Karpas-422 (cell line): ENCODE data around the gene GCG. TPM values are rescaled to one million over a fixed set of nuclear protein-coding genes. Genes with fewer than 3 reads are reported as not detected.
A peak's percentile ranks its signal among the peaks of the same experiment; 100 is the strongest.

Experiments
- DNase-seq: peaks from one replicate; pipeline ENCODE4 v3.0.0-alpha.2; 2015
- H2AFZ ChIP-seq: fragments of 200-600 bp; sonication (generic); 2 replicates; pipeline ENCODE4 v1.6.1; 2014; ENCODE audit warnings: antibody characterized with exemption, low read length, mixed read lengths
- H3K27ac ChIP-seq: fragments of 200-600 bp; sonication (generic); 2 replicates; pipeline ENCODE4 v1.5.1; 2014; ENCODE audit warnings: mild to moderate bottlenecking, low read length, moderate library complexity
- H3K27me3 ChIP-seq: fragments of 200-600 bp; sonication (generic); 2 replicates; pipeline ENCODE4 v1.6.1; 2014; ENCODE audit warnings: low read length, mixed read lengths
- H3K36me3 ChIP-seq: fragments of 200-600 bp; sonication (generic); 2 replicates; pipeline ENCODE4 v1.6.1; 2014; ENCODE audit warnings: low read length, mixed read lengths; ENCODE audit not compliant: insufficient read depth
- H3K4me1 ChIP-seq: fragments of 200-600 bp; sonication (generic); 2 replicates; pipeline ENCODE4 v1.6.1; 2014; ENCODE audit warnings: mild to moderate bottlenecking, low read length, mixed read lengths
- H3K4me2 ChIP-seq: fragments of 200-600 bp; sonication (generic); 2 replicates; pipeline ENCODE4 v1.6.1; 2014; ENCODE audit warnings: low read length, low read depth, mild to moderate bottlenecking; ENCODE audit not compliant: poor library complexity, severe bottlenecking
- H3K4me3 ChIP-seq: fragments of 200-600 bp; sonication (generic); 2 replicates; pipeline ENCODE4 v1.5.1; 2014; ENCODE audit warnings: mild to moderate bottlenecking, antibody characterized with exemption, low read length, mixed read lengths
- H3K79me2 ChIP-seq: fragments of 200-600 bp; sonication (generic); 2 replicates; pipeline ENCODE4 v1.6.1; 2014; ENCODE audit warnings: mild to moderate bottlenecking, low read length, mixed read lengths
- H3K9ac ChIP-seq: fragments of 200-600 bp; sonication (generic); 2 replicates; pipeline ENCODE4 v1.6.0; 2014; ENCODE audit warnings: low read length
- H3K9me2 ChIP-seq: fragments of 200-600 bp; sonication (generic), shearing (Covaris generic); replicated peaks from 2 replicates; pipeline ENCODE4 v1.6.0; 2014; ENCODE audit warnings: mild to moderate bottlenecking, low read length, moderate library complexity; ENCODE audit not compliant: insufficient read depth
- H3K9me3 ChIP-seq: fragments of 300-700, 200-600 bp; sonication (generic); 2 replicates; pipeline ENCODE4 v1.6.1; 2014; ENCODE audit warnings: low read length, mixed read lengths
- H4K20me1 ChIP-seq: fragments of 200-600 bp; sonication (generic); 2 replicates; pipeline ENCODE4 v1.6.1; 2014; ENCODE audit warnings: mild to moderate bottlenecking, antibody characterized with exemption, low read length, low read depth; ENCODE audit not compliant: insufficient read depth
- total RNA-seq: library from RNA; depleted of rRNA; stranded (reverse); fragments of >200 nt; shearing (Covaris generic); gene quantifications from 2 replicates; pipeline ENCODE4 v1.2.3, GENCODE V29; 2014; ENCODE audit warnings: low replicate concordance

GCG gene
- total RNA-seq, 1 experiment from 2014 or later, result not detected

GRCh38 chr2:162148956-162149355 is 3.1 kb downstream of the GCG start:
- Histone ChIP-seq H3K9ac (no peak overlapping the region), H3K4me2 (no peak overlapping the region), H3K4me1 (no peaks in the 10 kb centered on the region), H3K79me2 (no peaks in the 10 kb centered on the region), H3K27ac (no peak overlapping the region), H4K20me1 (no peaks in the 10 kb centered on the region), H2AFZ (no peak overlapping the region), H3K4me3 (no peak overlapping the region), H3K36me3 (no peaks in the 10 kb centered on the region), H3K9me2 (no peaks in the 10 kb centered on the region), H3K9me3 (no peaks in the 10 kb centered on the region), H3K27me3 (no peaks in the 10 kb centered on the region)
- no peak for DNase-seq

DNA sequence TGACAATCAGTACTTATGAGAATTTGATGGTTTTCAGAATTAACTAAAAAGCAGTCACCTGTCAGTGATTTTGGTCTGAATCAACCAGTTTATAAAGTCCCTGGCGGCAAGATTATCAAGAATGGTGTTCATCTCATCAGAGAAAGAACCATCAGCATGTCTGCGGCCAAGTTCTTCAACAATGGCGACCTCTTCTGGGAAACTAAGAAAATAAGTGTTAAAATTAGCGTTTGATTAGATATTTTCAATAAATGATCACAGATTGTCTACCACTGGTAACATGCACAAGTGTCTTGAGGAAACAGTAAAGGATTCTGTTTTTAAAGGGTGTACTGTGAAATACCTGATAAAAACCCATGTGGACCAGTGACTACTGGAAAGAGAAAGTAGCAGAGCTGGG is 8.1 kb downstream of the GCG start:
- H3K36me3 ChIP-seq, result no peaks in the 10 kb centered on the region
- no peaks in the 10 kb centered on the region for H3K27me3 ChIP-seq
- no peaks in the 10 kb centered on the region for H3K4me1 ChIP-seq
- H4K20me1 ChIP-seq, result no peaks in the 10 kb centered on the region
- H3K9me3 ChIP-seq, result no peaks in the 10 kb centered on the region
- no peak overlapping the region for H3K4me2 ChIP-seq
- no peak overlapping the region for H3K27ac ChIP-seq
- no peak overlapping the region for H3K9ac ChIP-seq
- H2AFZ ChIP-seq, result no peak overlapping the region
- no peak for DNase-seq
- H3K79me2 ChIP-seq, result no peaks in the 10 kb centered on the region
- no peak overlapping the region for H3K4me3 ChIP-seq
- no peaks in the 10 kb centered on the region for H3K9me2 ChIP-seq

- no peak for DNase-seq
These were observed 13.7 kb downstream of the GCG start for GRCh38 chr2:162138310-162138709.

DNA sequence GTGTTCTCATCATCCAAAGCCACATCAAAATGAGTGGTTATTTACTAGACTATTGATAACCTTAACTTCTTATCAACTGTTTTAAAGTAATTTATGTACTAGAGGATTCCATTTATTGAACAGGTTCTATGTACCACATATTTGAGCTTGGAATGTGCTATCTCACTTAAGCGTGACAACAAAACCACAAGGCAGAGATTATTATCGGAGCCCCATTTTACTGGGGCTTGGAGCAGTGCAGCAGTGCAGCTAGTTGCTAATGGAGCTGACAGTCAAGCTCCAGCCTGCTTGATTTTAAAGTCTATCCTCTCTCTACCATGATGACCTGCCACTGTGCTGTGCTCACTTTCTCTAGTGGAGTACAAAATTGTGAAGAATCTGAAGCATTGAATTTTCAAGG is 24.6 kb downstream of the GCG start:
- Histone ChIP-seq H4K20me1 (no peaks in the 10 kb centered on the region), H3K36me3 (no peaks in the 10 kb centered on the region), H3K9me2 (no peaks in the 10 kb centered on the region), H3K4me2 (no peak overlapping the region), H2AFZ (no peak overlapping the region), H3K9me3 (no peaks in the 10 kb centered on the region), H3K9ac (no peak overlapping the region), H3K4me3 (no peak overlapping the region), H3K27ac (no peak overlapping the region), H3K4me1 (peaks cover 12% of the 10 kb centered on the region), H3K27me3 (no peaks in the 10 kb centered on the region), H3K79me2 (no peaks in the 10 kb centered on the region)
- DNase-seq, result no peak

More at GRCh38 chr2:162138310-162138709, 13.7 kb downstream of the GCG start:
- Histone ChIP-seq H3K4me2 (no peak overlapping the region), H4K20me1 (no peaks in the 10 kb centered on the region), H3K9me2 (no peaks in the 10 kb centered on the region), H3K4me1 (no peaks in the 10 kb centered on the region), H3K36me3 (no peaks in the 10 kb centered on the region), H2AFZ (no peak overlapping the region), H3K4me3 (no peak overlapping the region), H3K27ac (no peak overlapping the region), H3K9me3 (no peaks in the 10 kb centered on the region), H3K27me3 (no peaks in the 10 kb centered on the region), H3K79me2 (no peaks in the 10 kb centered on the region), H3K9ac (no peak overlapping the region)

DNA sequence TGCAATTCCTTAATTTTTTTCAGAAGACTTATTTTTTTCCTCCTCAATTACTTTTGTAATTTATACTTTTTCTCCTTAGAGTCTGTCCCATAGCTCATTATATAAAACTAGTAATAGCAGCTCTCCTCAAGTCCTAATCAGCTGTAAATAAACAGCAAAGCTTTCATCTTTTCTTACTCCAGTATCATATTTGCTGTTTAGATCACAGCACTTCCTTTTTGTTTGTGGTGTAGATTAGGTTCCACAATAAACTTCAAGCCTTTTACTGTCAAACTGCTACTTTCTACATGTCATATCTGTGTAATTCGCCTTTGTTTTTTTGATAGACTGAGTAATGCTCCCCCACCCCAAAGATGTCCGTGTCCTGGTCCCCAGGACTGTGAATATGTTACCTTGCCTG is 25.5 kb downstream of the GCG start:
- Histone ChIP-seq H4K20me1 (no peaks in the 10 kb centered on the region), H3K27ac (no peak overlapping the region), H3K9ac (no peak overlapping the region), H3K79me2 (no peaks in the 10 kb centered on the region), H2AFZ (no peak overlapping the region), H3K9me3 (no peaks in the 10 kb centered on the region), H3K36me3 (no peaks in the 10 kb centered on the region), H3K4me1 (peaks cover 12% of the 10 kb centered on the region), H3K9me2 (no peaks in the 10 kb centered on the region), H3K4me2 (no peak overlapping the region), H3K4me3 (no peak overlapping the region), H3K27me3 (no peaks in the 10 kb centered on the region)
- DNase-seq, result no peak

GRCh38 chr2:162126111-162126519 is 25.9 kb downstream of the GCG start:
- H3K9me2 ChIP-seq, result no peaks in the 10 kb centered on the region
- H3K79me2 ChIP-seq, result no peaks in the 10 kb centered on the region
- no peak overlapping the region for H2AFZ ChIP-seq
- H3K9me3 ChIP-seq, result no peaks in the 10 kb centered on the region
- no peak overlapping the region for H3K4me2 ChIP-seq
- peaks cover 12% of the 10 kb centered on the region for H3K4me1 ChIP-seq
- no peaks in the 10 kb centered on the region for H3K36me3 ChIP-seq
- H3K27ac ChIP-seq, result no peak overlapping the region
- H3K27me3 ChIP-seq, result no peaks in the 10 kb centered on the region
- H3K9ac ChIP-seq, result no peak overlapping the region
- no peak overlapping the region for H3K4me3 ChIP-seq
- peak; percentile 75 for DNase-seq
- H4K20me1 ChIP-seq, result no peaks in the 10 kb centered on the region

DNA sequence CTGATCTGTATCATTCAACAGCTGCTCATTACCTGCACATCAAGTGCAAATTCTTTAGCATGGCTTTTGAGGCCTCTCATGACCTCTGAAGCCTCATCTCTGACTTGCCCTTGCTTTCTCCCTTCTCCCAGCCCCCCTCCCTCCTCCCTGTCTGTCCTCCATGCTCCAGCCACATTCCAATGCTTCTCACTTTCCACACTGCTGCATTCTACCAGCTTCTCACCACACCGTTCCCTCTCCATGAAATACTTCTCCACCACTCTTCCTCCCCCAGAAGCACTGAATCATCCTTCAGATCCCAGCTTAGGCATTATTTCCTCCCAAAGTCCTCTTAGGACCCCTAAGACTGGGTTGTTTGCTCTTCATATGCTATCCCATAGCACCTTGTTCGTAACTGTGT is 26.9 kb downstream of the GCG start:
- Histone ChIP-seq H3K4me3 (no peak overlapping the region), H3K4me1 (peaks cover 12% of the 10 kb centered on the region), H4K20me1 (no peaks in the 10 kb centered on the region), H3K4me2 (no peak overlapping the region), H3K9me2 (no peaks in the 10 kb centered on the region), H3K79me2 (no peaks in the 10 kb centered on the region), H3K9ac (no peak overlapping the region), H2AFZ (no peak overlapping the region), H3K9me3 (no peaks in the 10 kb centered on the region), H3K27me3 (no peaks in the 10 kb centered on the region), H3K27ac (no peak overlapping the region), H3K36me3 (no peaks in the 10 kb centered on the region)
- no peak for DNase-seq

DNA sequence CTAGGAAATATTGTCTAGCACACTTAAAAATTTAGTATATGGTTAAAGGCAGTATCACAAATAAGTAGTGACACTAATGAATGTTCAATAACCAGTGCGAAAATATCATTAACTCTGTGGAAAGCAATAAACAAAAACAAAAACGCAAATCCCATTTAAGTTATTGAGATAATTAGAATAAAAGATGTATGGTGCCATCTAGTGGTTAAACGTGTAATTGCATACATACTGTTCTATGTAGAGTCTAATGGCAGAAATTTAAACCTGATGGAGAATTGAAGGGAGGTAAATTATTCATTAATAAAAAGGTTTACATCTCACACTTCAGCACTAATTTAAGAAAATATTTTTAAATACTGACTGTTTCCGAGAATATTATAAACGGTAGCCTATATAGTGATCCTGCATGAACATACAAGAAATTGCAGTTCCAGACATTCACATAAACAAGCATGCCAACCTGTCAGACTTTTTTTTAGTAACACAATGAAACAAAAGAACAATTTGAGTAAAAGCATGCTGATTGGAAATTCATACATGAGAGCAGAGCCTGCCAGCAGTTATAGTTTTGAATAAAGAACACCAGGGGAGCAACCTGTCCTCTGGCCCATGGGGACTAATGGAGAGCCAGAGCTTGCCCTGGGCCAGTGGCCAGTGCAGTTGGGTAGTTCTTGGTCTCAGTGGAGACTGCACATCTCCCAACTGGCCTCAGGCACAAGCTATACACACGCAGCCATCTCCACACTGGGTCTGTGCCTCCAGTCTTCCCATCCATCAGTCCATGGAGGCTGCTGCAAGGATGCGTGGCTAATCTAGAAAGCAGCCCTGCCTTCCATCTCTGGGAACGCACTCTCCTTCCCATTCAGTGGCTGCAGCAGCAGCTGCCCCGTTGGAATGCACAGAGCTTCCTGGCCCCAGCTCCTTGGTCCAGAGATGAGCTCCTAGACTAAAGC is 28.0 kb downstream of the GCG start:
- H3K27ac ChIP-seq, result no peak overlapping the region
- peak; percentile 87 for DNase-seq
- H3K9ac ChIP-seq, result no peak overlapping the region
- H4K20me1 ChIP-seq, result no peaks in the 10 kb centered on the region
- no peaks in the 10 kb centered on the region for H3K9me2 ChIP-seq
- no peaks in the 10 kb centered on the region for H3K27me3 ChIP-seq
- no peak overlapping the region for H3K4me3 ChIP-seq
- no peak overlapping the region for H3K4me2 ChIP-seq
- no peak overlapping the region for H2AFZ ChIP-seq
- H3K36me3 ChIP-seq, result no peaks in the 10 kb centered on the region
- H3K4me1 ChIP-seq, result peaks cover 12% of the 10 kb centered on the region
- no peaks in the 10 kb centered on the region for H3K79me2 ChIP-seq
- H3K9me3 ChIP-seq, result no peaks in the 10 kb centered on the region
